Measurements from ENCODE around the gene AARS2.

The AARS2 gene

DNA sequence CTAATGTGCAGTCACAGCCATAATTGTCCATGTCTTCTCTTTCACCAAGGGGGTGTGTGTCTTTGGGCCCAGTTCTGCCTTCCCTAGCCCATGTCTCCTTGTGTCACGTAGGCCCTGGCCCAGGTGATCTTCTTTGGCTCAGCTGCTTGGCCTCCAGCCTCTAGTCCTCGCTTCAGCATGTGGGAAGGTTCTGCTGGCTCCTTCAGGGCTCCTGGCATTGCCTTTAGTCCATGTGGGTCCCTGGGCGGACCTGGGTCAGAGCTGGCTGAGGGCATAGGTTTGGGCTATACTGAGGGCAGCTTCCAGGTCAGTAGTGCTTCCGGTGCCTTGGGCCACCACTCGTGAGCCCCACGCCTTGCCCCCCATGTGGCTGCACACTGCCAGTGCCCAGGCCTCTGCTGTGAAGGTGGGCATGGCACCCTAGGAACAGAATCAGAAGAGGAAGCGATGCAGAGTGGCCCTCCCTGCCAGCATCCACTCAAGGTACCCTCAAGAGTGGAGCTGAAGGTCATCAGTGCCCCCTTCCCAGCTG lies 12.8 kb downstream of the AARS2 start:
- no peak for DNase-seq (ENCODE audit: low spot score)

DNA sequence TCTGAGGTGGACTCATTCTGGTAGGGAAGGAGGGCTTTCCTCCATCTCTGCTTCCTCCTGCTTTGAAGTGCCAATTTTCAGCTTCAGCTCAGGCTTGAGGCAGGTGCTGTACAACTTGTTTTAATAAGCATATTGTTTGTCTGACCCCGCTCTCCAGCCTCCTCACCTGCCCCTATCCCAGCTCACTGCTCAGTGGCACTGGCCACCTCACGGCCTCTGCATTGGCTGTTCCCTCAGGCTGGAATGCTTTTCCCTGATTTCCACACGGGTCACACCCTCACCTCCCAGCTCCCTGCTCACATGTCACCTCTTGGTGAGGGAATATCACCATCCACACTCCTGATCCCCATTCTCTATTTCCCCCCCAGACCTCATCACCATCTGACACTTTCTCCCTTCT lies 14.3 kb downstream of the AARS2 start:
- no peak for DNase-seq (ENCODE audit: low spot score)

DNA sequence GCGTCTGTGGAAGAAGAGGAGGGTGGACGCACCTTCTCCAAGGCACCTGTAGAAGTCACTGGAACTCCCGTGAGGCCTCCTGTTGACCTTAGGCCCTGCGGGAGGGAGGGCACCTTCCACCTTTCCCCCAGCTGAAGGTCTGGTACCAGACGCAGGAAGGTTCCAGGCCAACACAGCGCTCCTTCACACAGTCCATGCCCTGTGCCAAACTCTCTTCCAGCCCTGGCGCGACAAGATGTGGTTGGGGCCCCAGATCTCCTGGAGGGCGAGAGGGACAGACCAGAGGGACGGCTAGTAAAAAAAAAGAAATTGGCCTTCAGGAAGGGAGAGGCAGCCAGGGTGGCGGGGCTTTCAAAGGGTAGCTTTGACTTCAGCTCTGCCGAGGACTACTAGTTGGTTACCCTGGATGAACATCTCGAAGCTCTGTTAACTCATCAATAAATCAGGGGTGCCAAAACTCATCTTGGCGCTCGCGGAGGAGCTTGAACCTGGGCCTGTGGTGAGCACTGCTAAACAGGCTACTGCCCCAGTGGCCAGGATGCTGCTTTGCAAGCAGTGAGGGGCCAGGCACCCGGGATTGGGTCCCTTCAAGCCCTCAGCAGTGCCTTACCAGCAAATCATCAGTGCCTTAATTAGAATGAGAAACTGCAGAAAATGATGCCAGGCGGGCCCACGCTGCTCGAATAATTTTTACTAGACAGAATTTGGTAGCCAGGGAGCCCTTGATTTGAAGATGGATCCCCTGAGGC lies 14.9 kb downstream of the AARS2 start:
- no peak for DNase-seq (ENCODE audit: low spot score)

DNA sequence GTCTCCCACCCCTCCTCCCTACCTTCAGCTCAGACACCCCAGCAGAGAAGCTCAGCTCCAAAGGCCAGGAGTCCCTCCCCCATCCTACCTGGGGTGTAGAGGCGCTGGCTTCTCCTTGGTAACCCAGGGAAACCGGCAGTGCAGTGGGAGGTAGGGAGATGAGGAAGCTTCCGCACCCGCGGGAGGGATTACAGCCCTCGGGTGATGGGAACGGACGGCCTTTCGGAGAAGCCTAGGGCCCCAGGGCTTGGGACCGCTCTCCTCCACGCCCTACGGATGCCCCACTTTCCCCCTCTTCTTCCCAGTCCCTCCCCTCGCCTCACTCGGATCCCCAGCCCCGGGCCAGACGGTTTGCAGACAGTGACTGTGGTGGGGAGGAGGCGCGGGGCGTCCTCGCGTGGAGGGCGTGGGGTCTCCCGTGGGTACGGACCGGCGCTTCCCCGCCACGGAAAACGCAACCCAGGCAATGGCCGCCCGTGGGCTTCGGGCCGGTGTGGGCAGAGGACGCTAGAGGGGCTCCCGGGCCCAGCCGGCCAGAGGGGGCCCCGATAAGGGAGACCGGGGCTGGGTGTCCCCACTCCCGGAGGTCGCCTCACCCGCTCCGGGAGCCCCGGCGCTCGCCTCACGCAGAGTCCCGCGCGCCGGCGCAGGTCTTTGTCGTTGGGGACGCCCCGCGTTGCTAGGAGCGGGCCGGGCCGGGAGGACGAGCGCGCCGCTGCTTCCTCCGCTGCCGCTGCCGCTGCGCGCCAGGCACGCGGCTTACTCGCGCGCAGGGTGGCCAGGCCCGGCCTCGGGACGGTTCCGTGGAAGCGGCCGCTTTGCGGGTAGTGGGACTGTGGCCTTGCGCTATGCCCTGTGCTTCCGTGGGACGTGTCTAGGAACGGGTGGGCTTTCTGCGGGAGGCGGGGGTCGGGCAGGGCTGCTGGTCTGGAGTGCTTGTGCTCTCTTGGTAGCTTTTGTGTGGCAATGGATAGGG lies 15.8 kb downstream of the AARS2 start:
- DNase-seq (ENCODE audit: low spot score) = peak; percentile 55

DNA sequence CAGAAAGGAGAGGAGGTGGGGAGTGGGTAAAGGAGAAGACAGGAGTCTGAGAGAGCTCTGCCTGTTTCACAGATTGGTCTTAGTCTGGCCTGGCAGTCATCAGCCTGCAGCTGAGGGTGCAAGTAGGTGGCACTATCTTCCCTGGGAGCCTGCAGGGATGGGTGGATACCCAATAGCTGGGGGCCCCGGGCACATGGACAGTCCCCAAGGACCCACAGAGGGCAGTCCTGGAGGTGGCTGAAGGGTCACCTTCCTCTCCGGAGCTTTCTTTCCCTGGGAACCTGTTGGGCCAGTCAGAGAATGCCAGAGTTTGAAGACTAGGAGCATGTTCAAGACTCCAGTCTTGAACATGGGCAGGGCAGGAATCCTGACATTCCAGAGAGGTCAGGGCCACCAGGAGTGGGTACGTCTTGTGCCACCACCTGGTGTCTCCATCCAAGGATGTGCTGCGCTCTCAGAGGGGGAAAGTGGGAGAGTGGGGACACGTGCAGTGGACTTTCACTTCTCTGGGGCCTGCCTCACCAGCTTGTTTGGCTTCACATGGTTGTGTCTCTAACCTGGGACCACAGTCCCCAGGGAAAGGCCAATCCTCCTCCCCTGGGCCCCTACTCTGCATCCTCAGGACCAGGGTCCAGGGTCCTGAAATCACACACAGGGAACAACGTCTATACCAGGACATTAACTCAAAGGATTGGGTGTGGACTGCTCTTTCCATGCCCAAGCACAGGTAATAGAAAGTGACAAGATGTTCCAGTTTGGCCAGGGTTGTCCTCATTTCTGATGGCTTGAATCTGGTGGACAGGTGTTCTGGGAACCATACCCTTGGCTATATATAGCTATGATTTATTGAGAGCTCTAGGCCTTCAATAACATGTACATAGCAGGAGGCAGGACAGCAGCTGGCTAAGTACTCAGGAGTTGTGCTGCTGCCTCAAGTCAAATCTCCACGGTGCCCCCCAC lies 18.0 kb downstream of the AARS2 start:
- DNase-seq (ENCODE audit: low spot score) = no peak

DNA sequence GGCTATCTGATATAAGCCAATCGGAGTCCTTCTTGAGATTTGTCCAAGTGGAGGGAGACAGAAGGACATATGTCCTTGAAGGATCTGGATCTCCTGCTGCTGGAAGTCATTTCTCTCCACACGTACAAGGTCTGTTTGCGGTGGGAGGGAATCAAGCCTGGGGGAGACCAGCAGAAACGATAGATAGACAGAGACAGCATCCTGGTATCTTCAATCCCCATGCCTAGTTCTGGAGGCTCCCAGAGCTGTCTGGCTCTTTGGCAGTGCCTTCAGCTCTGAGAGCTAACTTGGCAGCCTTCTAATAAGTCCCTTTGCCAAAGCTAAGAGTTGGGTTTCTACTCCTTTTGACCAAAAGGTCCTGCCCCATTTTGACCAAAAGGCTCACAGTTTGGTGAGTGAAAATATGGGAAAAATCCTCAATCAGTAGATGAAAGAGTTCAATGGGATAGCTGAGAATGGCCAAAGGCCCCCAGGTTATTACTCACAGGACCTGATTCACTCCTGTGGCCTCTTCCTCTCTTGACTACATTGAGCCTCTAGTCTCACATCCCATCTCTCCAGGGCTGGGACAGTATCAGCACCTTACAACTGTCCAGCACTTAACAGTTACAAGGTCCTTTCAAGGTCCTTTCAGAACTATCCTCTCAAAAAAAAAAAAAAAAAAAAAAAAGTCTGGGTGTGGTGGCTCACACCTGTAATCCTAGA lies 20.3 kb downstream of the AARS2 start:
- no peak for DNase-seq (ENCODE audit: low spot score)

DNA sequence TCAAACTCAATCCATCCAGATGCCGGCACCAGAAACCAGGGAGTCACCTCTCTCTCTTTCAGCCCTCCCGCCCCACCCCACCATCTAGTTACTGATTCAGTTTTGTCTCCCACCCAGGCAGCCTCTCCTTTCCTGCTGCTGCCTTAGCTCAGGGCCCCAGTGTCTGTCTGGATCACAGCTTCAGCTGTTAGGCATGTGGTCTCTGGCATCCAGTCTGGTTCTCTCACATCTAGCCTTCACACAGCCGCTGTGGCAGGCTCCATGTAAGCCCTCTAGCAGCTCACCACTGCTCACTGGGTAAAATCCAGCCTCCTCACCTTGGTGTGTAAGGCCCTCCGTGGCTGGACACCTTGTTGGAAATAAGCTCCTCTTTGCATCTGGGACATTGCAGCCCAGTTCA lies 21.3 kb downstream of the AARS2 start:
- DNase-seq (ENCODE audit: low spot score) = no peak

DNA sequence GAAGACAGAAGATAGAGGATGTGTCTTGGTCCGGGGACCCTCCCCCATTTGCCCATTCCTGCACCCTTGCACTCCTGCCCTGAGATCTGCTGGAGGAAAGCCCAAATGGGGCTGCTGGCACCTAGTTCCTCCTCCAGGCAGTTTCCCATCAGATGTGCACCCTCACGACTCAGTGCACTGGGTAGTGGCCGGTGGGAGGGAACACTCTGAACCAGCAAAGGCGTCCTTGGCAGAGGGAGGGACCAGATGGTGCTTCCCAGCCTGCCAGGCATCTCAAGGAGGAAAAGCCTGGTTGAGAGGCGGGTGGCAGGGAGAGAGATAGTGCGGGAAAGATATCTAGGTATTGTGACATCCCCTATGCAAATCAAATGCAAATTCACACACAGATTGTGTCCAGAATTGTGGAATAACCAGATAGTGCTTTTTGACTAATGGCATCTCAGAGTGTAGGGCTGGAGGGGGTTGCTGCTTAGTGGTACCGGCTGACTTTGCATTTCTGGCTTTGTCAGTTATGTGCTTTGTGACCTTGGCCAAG lies 23.4 kb downstream of the AARS2 start:
- no peak for DNase-seq (ENCODE audit: low spot score)

DNA sequence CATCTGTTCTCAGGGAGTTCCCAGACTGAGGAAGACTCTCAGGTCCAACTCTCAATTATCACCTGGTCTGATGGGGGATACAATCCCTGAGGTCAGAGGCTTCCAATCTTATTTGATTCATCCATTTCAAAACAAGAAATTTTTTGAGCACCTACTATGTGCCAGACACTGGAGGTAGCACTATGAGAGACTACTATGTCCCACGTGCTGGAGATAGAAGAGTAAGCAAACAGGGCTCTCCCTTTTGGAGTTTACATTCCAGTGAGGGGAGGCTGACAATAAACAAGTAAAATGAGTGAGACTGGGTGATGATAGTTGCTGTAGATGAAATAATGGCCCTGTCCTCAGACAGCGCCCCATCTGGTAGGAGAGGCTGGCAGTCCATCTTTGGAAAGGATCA lies 26.4 kb downstream of the AARS2 start:
- no peak for DNase-seq (ENCODE audit: low spot score)

DNA sequence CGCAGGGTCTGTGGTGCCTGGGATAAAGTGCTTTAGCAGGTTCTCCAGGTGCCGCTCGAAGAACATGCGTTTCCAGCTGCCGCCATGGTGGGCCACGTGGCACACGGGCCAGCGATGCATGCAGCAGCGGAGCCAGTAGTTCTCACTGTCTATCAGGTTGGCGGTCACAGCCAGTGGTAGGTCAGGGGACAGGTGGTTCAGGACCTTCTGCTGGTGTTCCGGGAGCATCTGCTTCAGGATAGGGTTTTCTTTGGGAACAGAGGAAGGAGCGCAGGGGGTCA lies 26.9 kb downstream of the AARS2 start:
- DNase-seq (ENCODE audit: low spot score) = no peak

DNA sequence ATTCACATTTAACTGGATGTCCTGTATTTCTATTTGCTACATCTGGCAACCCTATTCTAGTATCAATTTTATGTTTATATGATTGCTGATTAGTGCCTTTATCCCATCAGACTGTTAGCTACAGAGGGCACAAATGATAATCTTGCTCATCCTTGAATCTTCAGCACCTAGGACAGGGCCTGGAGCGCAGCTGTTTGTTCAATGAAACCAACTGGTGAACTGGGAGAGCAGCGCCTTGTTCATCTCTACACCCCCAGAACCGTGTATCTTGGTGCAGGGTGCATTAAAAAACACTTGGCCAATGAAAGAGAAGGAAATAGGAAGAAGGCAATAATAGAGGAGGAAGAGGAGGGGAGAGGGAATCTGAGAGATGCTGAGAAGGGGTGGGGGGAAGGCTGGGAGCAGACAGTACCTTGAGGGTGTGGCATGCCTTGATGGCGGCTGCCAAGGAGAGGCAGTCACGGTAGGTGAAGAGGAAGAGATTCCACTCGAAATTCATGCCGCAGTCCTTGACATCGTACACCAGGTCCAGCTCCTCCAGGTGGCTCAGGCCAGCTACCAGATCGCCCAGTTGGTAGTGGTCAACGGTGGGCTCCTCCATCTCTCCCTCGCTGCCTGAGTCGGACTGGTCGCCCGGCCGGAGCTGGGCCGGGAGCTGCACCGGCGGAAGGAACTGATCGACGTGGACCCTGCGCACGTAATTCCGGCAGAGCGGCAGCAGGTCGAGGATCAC lies 27.4 kb downstream of the AARS2 start:
- DNase-seq (ENCODE audit: low spot score) = peak; percentile 22

DNA sequence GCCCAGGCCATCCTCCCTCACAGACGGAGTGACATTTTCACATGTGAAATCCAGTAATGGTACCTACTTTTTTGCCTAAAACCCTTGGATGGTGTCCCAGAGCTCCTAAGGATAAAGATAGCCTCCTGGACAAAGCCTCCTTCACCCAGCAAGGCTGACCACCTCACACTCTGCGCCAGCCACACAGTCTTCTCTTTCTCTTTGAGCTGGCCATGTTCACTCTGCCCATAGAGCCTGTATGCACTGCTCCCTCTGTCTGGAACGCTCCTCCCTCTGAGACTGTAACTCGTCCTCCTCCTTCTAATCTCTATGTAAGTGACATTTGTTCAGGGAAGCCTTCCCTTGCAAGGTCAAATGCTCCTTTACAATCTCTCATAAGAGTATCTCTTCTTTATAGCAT lies 28.3 kb downstream of the AARS2 start:
- DNase-seq (ENCODE audit: low spot score) = no peak

DNA sequence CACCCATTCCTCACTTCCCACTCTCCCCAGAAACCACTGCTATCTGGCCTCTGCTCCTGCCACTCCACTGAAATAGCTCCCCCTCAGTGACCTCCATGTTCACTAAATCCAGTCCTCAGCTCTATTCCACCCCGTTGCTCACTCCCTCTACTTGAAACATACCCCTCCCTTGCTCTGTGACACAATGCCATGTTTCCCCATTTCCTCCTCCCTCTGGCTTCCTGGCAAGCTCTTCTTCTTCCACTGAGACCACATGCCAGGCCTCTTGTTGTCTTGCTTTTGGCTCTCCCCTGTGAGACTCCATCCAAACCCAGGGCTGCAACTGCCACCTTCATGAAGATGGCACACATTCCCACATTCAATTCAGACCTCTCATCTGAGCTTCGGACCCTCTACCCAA lies 29.0 kb downstream of the AARS2 start:
- no peak for DNase-seq (ENCODE audit: low spot score)

DNA sequence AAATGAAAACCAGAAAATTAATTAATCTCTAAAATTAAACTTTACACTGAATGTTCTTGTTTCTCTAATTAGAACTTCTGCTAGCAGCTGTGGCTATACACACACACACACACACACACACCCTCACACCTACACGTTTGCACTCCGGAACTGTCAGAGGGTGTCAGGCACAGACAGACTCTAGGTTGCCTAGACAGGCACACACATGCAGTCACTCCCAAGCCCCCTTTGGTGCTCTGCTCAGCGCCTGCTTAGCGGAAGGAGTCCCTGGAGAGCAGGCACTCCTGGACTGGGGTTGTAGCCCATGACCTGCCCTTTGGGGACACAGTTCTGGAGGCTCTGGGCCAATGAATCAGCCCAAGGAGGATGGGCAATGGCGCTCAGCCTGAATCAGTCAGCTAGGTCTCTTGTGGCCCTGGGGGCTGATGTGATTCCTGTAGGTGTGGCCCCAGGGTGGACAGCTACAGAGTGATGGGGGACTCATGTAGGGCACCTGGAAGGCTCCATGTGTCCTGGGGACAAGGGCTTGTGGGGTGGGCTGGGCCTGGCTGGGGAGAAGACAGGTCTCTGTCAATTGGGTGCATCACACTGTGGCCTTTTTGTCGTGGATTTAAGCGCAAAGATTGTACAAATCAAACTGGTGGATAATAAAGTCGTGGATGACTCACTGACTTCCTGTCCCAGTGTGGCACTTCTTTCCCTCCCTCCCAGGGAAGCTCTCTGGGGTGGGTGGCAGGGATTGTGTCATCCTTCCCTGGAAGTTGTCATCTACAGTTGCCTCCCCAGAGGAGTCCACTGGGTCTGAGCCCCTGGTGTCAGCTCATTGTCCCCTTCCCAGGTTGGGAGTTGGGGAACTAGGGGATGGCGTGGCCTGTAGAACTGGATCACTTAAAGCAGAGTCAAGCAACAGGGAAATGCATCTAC lies 34.1 kb downstream of the AARS2 start:
- DNase-seq (ENCODE audit: low spot score) = peak; percentile 14

DNA sequence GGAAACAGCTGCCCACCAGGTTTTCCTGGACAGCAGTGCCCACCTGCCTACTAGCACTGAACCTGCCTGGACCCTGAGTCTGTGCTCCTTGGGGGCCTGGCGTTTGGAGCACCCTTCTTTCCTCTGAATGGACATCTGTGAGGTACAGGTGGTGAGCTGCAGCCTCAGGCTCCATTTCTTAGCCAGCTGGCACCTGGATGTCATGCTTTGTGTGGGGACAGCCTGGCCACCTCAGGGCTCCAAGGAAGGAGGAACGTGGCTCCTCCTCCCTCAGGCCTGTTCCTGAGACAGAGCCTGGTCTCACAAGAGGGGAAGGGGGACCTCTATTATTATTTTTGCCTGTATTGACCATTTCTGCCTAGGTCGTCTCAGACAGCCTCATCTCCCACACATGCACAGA lies 34.8 kb downstream of the AARS2 start:
- no peak for DNase-seq (ENCODE audit: low spot score)

DNA sequence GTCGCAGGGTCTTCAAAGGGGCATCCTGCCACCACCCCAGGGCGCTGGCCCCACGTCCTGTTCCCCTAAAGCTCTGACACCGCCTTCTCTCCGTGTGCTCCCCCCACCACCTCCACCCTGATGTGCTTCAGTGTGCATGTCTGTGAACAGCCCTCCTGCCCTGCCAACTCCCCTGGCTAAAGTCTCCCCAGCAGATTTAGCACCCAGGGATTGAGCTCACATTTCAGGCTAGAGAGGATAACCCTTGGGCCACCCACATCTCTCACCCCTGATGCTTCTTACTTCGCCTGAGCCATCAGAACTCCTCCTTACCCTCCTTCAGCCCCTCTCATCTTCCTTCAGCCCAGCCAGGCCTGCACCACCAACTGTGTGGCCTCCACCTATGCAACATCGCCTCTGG lies 35.4 kb downstream of the AARS2 start:
- DNase-seq (ENCODE audit: low spot score) = no peak

DNA sequence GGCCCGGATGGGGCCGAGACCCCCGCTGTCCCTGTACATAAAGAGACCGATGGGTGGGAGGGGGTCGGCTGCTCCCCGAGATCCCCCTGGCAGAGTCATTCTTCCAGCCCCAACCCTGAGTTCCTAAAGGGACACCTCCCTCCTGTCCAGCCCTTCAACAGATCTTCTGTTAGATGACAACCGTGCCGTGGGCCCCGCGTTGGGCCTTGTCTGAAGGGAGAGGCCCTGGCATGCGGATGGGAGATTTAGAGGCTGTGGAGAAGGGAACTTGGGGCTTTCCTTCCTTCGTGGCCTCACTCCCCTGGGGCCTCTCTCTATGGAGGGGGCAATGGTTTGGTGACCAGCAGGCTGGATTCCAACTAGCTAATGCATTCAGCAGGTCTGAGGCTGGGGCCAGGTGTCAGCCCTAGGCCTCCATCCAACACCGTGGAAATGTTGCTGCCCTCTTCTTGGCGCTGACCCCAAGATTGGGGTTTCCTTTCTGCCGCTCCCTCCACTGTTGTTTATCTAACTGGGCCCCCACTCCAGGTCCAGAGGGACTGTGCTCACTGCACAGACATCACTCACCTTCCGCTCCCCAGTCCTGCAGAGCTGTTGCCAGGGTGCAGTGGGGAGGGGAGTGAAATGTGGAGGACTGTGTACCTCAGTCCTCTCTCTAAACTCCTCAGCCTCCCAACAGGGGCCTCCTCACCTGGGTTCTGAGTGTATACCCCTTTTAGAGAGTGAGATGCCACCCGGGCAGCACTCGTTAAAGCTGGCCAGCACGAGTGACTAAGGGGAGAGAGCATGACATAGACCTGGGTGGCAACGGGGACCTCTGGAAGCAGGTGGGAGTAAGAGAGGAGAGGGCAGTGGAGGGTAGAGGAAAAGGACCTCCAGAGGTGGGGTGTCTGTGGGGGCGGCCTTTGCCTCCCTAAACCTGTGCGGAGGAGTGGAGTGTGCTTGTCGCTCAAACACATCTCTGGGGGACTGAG lies 36.2 kb downstream of the AARS2 start:
- no peak for DNase-seq (ENCODE audit: low spot score)
